Suprapubic skin (tissue), 3 donors: Measurements from ENCODE around the gene GRM7.

Source experiments
- CTCF ChIP-seq, 2 donors: fragments of 200-600 bp in 1 of 2; fragments of 450-650 bp in 1 of 2; sonication (generic) in 1 of 2; IDR thresholded peaks; one replicate each; pipeline ENCODE4 v1.5.1; 2016 to 2019; ENCODE audit warnings: antibody characterized with exemption in 2 of 2, mild to moderate bottlenecking in 1 of 2, moderate library complexity in 1 of 2
- POLR2AphosphoS5 ChIP-seq, 3 donors: sonication (generic); formaldehyde crosslinking; IDR thresholded peaks; one replicate each; pipeline ENCODE4 v1.6.1; 2017; ENCODE audit warnings: antibody characterized with exemption in 3 of 3

DNA sequence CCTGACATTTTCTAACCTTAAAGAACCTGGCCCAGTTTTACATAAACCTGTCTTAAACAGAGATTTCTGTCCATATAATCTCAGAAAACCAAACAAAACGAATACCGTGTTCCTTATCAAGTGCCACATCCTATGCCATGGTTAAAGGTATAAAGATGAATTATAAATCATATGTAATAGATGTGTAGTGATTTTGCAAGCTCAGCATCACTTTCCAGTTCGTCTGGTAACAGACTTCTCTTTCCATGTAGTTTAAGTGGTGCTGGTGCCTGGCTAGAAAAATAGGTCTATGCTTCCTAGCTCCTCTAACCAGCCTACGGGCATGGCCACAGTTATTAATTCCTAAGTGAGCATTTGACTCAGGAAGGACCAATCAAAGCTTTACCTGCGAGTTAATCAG is 3.4 kb upstream of the GRM7 start:
- TF ChIP-seq CTCF (IDR thresholded peaks at IDR 0.05) (no peak), POLR2AphosphoS5 (IDR thresholded peaks at IDR 0.05) (no peak)
